ENCODE measurements around the gene SZT2.

Gene SZT2

DNA sequence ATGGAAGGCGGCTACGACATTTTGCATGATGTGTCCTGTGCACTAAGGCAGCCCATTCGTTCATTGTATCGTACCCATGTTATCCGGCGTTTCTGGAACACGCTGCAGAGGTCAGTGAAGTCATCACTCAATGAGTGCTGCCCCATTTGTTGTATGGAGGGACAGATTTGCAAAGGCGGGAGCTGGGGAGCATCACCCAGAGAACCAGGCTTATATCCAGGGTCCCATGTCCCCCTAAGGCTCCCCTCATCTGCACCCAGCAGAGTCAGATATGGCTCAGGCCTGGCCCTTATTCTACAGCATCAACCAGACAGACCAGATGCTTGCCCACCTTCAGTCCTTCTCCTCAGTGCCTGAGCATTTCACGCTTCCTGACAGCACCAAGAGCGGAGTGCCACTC is 31.2 kb downstream of the SZT2 start:
- H3K27ac ChIP-seq (ENCODE audit: low read depth, low read length): no peak overlapping the region
- no peak overlapping the region for H3K4me3 ChIP-seq (ENCODE audit: low read depth in 1 of 2, low read length in 2 of 2)
- peaks cover 86% of the 10 kb centered on the region for H3K36me3 ChIP-seq (ENCODE audit: insufficient read depth, low read length)
- H3K9me3 ChIP-seq (ENCODE audit: low read length): no peaks in the 10 kb centered on the region
- H3K9ac ChIP-seq (ENCODE audit: low read length): no peak overlapping the region
- H3K27me3 ChIP-seq (ENCODE audit: control insufficient read depth in 1 of 2, insufficient read depth in 2 of 2, low read length in 2 of 2): no peaks in the 10 kb centered on the region
- no peaks in the 10 kb centered on the region for H3K4me1 ChIP-seq (ENCODE audit: insufficient read depth, low read length)

DNA sequence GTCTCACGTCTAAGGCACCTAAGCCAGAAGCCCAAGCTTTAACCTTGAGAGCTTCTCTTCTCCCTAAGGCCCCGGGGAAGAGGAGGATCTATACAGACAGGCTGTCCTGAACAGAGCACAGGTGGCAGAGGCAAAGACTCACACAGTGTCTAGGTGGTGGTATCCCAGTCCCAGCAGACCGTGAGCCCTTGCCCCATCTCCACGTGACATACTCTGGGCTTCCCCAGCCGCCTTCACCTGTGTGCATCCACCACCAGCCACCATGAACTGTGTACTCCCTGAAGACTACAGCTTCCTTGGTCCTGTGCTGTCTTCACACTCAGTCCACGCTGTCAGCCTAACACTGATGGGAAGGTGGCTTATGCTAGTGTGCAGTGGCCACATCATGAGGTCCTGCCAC is 31.7 kb downstream of the SZT2 start:
- Histone ChIP-seq H3K9ac (ENCODE audit: low read length) (no peak overlapping the region), H3K27me3 (ENCODE audit: control insufficient read depth in 1 of 2, insufficient read depth in 2 of 2, low read length in 2 of 2) (no peaks in the 10 kb centered on the region), H3K4me3 (ENCODE audit: low read depth in 1 of 2, low read length in 2 of 2) (no peak overlapping the region), H3K27ac (ENCODE audit: low read depth, low read length) (no peak overlapping the region), H3K36me3 (ENCODE audit: insufficient read depth, low read length) (peaks cover 86% of the 10 kb centered on the region), H3K9me3 (ENCODE audit: low read length) (no peaks in the 10 kb centered on the region), H3K4me1 (ENCODE audit: insufficient read depth, low read length) (no peaks in the 10 kb centered on the region)

DNA sequence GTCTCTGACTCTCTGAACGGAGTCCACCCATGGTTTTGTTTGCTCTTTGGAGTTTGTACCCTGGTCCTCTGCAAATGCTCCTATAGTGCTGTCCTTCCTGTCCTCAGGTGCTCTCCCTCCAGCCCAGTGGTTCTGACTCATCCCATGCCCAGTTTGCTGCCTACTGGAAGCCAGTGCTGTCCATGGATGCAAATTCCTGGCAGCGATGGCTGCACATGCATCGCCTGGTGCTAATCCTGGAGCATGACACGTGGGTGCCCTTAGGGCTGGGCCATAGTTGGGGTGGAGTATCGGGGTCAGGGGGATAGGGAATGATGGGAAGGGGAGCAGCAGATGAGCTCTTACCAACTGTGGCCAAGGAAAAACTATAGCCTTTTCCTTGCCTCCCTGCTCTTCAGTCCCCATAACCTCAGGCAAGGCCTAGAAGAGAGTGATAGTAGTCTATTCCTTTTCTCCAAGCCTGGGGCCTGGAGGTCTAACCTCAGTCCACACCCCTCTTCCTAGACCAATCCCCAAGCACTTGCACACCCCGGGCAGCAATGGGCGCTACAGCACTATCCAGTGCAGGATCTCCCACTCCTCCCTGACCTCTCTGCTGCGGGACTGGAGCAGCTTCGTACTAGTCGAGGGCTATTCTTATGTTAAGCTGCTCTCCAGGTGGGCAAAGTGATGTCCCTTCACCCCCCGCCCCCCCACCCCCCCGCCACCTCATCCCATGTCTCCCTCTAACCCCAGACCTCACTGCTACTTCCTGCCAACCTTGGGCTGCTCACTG is 32.5 kb downstream of the SZT2 start:
- Histone ChIP-seq H3K27ac (ENCODE audit: low read depth, low read length) (no peak overlapping the region), H3K36me3 (ENCODE audit: insufficient read depth, low read length) (peaks cover 86% of the 10 kb centered on the region), H3K4me1 (ENCODE audit: insufficient read depth, low read length) (no peaks in the 10 kb centered on the region), H3K9ac (ENCODE audit: low read length) (no peak overlapping the region), H3K4me3 (ENCODE audit: low read depth in 1 of 2, low read length in 2 of 2) (no peak overlapping the region), H3K9me3 (ENCODE audit: low read length) (no peaks in the 10 kb centered on the region), H3K27me3 (ENCODE audit: control insufficient read depth in 1 of 2, insufficient read depth in 2 of 2, low read length in 2 of 2) (no peaks in the 10 kb centered on the region)

DNA sequence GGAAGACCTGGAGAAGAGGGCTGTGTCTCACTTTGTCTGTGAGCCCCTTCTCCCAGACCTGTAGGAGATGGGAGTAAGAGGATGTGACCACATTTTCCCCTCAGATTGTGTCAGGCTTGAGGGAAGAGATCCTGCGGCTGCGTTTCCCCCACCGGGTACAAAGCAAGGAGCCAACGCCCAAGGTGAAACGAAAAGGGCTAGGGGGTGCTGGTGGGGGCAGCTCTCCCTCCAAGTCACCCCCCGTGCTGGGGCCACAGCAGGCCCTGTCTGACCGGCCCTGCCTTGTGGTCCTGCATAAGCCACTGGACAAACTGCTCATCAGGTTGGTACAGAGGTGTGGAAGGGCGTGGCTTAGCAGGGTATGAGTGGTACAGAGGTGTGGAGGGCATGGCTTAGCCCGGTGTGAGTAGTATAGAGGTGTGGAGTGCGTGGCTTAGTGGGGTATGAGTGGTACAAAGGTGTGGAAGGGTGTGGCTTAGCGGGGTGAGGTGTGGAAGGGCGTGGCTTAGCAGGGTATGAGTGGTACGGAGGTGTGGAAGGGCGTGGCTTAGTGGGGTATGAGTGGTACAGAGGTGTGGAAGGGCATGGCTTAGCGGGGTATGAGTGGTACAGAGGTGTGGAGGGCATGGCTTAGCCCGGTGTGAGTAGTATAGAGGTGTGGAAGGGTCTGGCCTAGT is 33.4 kb downstream of the SZT2 start:
- Histone ChIP-seq H3K9me3 (ENCODE audit: low read length) (no peaks in the 10 kb centered on the region), H3K27ac (ENCODE audit: low read depth, low read length) (no peak overlapping the region), H3K36me3 (ENCODE audit: insufficient read depth, low read length) (peaks cover 86% of the 10 kb centered on the region), H3K4me1 (ENCODE audit: insufficient read depth, low read length) (no peaks in the 10 kb centered on the region), H3K9ac (ENCODE audit: low read length) (no peak overlapping the region), H3K4me3 (ENCODE audit: low read depth in 1 of 2, low read length in 2 of 2) (no peak overlapping the region), H3K27me3 (ENCODE audit: control insufficient read depth in 1 of 2, insufficient read depth in 2 of 2, low read length in 2 of 2) (no peaks in the 10 kb centered on the region)

- H3K27ac ChIP-seq (ENCODE audit: low read depth, low read length): no peak overlapping the region
- no peaks in the 10 kb centered on the region for H3K4me1 ChIP-seq (ENCODE audit: insufficient read depth, low read length)
- no peaks in the 10 kb centered on the region for H3K27me3 ChIP-seq (ENCODE audit: control insufficient read depth in 1 of 2, insufficient read depth in 2 of 2, low read length in 2 of 2)
- H3K4me3 ChIP-seq (ENCODE audit: low read depth in 1 of 2, low read length in 2 of 2): no peak overlapping the region
- peaks cover 86% of the 10 kb centered on the region for H3K36me3 ChIP-seq (ENCODE audit: insufficient read depth, low read length)
- no peaks in the 10 kb centered on the region for H3K9me3 ChIP-seq (ENCODE audit: low read length)
- no peak overlapping the region for H3K9ac ChIP-seq (ENCODE audit: low read length)
Measured at GRCh38 chr1:43423672-43424550, 34.2 kb downstream of the SZT2 start.

DNA sequence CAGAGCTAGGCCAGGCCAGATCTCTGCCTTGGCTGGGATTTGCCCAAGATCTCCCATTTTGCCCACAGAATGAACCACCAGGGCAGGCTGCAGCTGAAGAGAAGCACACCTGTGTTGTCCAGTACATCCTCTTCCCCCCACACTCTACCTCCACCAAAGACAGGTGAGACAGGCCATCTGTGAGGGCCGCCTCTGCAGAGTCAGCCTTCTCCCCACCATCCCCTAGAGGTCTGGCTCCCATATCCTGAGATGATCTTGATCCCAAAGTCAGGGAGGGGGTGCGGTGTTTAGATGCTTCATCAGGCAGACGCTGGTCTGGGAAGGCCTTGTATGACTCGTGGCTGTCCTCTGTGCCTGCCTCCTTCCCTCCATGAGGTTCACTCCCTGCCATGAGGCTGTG is 35.3 kb downstream of the SZT2 start:
- no peak overlapping the region for H3K9ac ChIP-seq (ENCODE audit: low read length)
- H3K36me3 ChIP-seq (ENCODE audit: insufficient read depth, low read length): peaks cover 86% of the 10 kb centered on the region
- H3K27ac ChIP-seq (ENCODE audit: low read depth, low read length): no peak overlapping the region
- no peak overlapping the region for H3K4me3 ChIP-seq (ENCODE audit: low read depth in 1 of 2, low read length in 2 of 2)
- H3K9me3 ChIP-seq (ENCODE audit: low read length): no peaks in the 10 kb centered on the region
- H3K4me1 ChIP-seq (ENCODE audit: insufficient read depth, low read length): no peaks in the 10 kb centered on the region
- no peaks in the 10 kb centered on the region for H3K27me3 ChIP-seq (ENCODE audit: control insufficient read depth in 1 of 2, insufficient read depth in 2 of 2, low read length in 2 of 2)

GRCh38 chr1:43426221-43426620 is 36.5 kb downstream of the SZT2 start:
- peaks cover 86% of the 10 kb centered on the region for H3K36me3 ChIP-seq (ENCODE audit: insufficient read depth, low read length)

GRCh38 chr1:43427524-43427923 is 37.8 kb downstream of the SZT2 start:
- no peaks in the 10 kb centered on the region for H3K4me1 ChIP-seq (ENCODE audit: insufficient read depth, low read length)
- H3K9me3 ChIP-seq (ENCODE audit: low read length): no peaks in the 10 kb centered on the region
- no peaks in the 10 kb centered on the region for H3K27me3 ChIP-seq (ENCODE audit: control insufficient read depth in 1 of 2, insufficient read depth in 2 of 2, low read length in 2 of 2)
- peaks cover 87% of the 10 kb centered on the region for H3K36me3 ChIP-seq (ENCODE audit: insufficient read depth, low read length)
- H3K27ac ChIP-seq (ENCODE audit: low read depth, low read length): no peak overlapping the region
- H3K4me3 ChIP-seq (ENCODE audit: low read depth in 1 of 2, low read length in 2 of 2): no peak overlapping the region
- no peak overlapping the region for H3K9ac ChIP-seq (ENCODE audit: low read length)

More at GRCh38 chr1:43426221-43426620, 36.5 kb downstream of the SZT2 start:
- H3K9ac ChIP-seq (ENCODE audit: low read length): no peak overlapping the region
- no peaks in the 10 kb centered on the region for H3K27me3 ChIP-seq (ENCODE audit: control insufficient read depth in 1 of 2, insufficient read depth in 2 of 2, low read length in 2 of 2)
- no peak overlapping the region for H3K27ac ChIP-seq (ENCODE audit: low read depth, low read length)
- no peaks in the 10 kb centered on the region for H3K9me3 ChIP-seq (ENCODE audit: low read length)
- H3K4me3 ChIP-seq (ENCODE audit: low read depth in 1 of 2, low read length in 2 of 2): no peak overlapping the region
- H3K4me1 ChIP-seq (ENCODE audit: insufficient read depth, low read length): no peaks in the 10 kb centered on the region

DNA sequence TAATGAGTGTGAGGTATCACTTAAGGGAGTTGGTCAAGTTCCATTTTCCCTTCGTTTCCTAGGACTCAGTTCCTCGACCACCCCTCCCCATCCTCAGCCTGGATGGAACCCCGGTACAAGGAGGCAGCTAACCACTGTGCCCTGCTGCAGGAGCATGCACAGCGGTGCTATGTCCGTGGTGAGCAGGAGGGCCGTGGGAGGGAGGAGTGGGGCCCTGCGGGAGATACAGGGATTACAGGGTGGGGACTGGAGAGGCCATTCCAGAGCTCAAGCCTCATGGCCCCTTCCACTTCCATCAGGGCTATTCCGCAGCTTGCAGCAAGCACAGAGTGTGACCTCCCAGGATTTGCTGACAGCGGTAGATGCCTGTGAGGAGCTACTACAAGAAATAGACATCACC is 38.2 kb downstream of the SZT2 start:
- H3K4me3 ChIP-seq (ENCODE audit: low read depth in 1 of 2, low read length in 2 of 2): no peak overlapping the region
- H3K9ac ChIP-seq (ENCODE audit: low read length): no peak overlapping the region
- H3K27me3 ChIP-seq (ENCODE audit: control insufficient read depth in 1 of 2, insufficient read depth in 2 of 2, low read length in 2 of 2): no peaks in the 10 kb centered on the region
- H3K9me3 ChIP-seq (ENCODE audit: low read length): no peaks in the 10 kb centered on the region
- peaks cover 91% of the 10 kb centered on the region for H3K36me3 ChIP-seq (ENCODE audit: insufficient read depth, low read length)
- H3K4me1 ChIP-seq (ENCODE audit: insufficient read depth, low read length): no peaks in the 10 kb centered on the region
- H3K27ac ChIP-seq (ENCODE audit: low read depth, low read length): no peak overlapping the region

DNA sequence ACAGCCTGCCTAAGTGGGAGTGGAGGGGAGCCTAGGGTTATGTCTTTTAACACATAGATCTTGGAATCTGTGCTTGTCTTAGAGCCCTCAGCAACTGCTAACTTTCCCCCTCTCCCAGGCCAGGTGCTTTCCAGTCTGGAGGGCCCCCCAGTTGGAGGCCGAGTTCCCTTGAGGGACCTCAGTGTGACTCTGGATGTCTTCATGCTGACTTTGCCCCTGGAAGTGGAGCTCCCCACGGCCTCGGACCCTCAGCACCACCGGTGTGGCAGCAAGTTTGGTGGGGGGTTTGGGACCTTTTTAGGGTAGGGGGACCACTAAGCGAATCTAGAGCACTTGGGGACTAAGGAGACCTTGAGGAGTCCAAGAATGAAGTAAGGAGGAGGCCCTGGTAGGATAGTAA is 41.1 kb downstream of the SZT2 start:
- Histone ChIP-seq H3K27me3 (ENCODE audit: control insufficient read depth in 1 of 2, insufficient read depth in 2 of 2, low read length in 2 of 2) (no peaks in the 10 kb centered on the region), H3K9me3 (ENCODE audit: low read length) (no peaks in the 10 kb centered on the region), H3K4me3 (ENCODE audit: low read depth in 1 of 2, low read length in 2 of 2) (no peak overlapping the region), H3K36me3 (ENCODE audit: insufficient read depth, low read length) (peaks cover 92% of the 10 kb centered on the region), H3K27ac (ENCODE audit: low read depth, low read length) (no peak overlapping the region), H3K9ac (ENCODE audit: low read length) (no peak overlapping the region), H3K4me1 (ENCODE audit: insufficient read depth, low read length) (peaks cover 10% of the 10 kb centered on the region)

DNA sequence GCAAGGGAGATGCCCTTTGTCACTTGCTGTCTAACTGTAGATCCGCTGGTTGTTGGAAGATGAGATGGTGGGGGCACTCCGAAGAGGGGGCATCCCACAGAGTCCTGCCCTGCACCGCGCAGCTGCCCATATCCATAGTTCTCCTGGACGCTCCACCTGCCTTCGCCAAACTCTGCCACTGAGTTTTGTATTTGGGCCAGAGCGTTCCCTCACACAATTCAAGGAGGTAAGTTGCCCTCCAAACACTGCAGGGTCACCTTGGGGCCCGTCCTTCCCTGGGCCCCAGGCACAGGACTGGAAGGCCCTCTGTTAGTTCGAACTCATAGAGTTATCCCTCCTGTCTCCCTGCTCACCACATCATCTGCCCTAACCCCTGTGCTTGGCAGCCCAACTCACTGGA is 42.0 kb downstream of the SZT2 start:
- H3K36me3 ChIP-seq (ENCODE audit: insufficient read depth, low read length): peaks cover 84% of the 10 kb centered on the region
- H3K27me3 ChIP-seq (ENCODE audit: control insufficient read depth in 1 of 2, insufficient read depth in 2 of 2, low read length in 2 of 2): no peaks in the 10 kb centered on the region
- no peaks in the 10 kb centered on the region for H3K9me3 ChIP-seq (ENCODE audit: low read length)
- H3K4me1 ChIP-seq (ENCODE audit: insufficient read depth, low read length): peaks cover 18% of the 10 kb centered on the region
- no peak overlapping the region for H3K9ac ChIP-seq (ENCODE audit: low read length)
- no peak overlapping the region for H3K27ac ChIP-seq (ENCODE audit: low read depth, low read length)
- H3K4me3 ChIP-seq (ENCODE audit: low read depth in 1 of 2, low read length in 2 of 2): no peak overlapping the region

All from muscle layer of colon (tissue), 2 donors.